Loucy (cell line): ENCODE results near the gene SLC25A42.

Source experiments
- EZH2phosphoT487 ChIP-seq: fragments of 200-600 bp; IDR thresholded peaks from 2 replicates; pipeline ENCODE4 v1.6.1; 2018; ENCODE audit warnings: antibody characterized with exemption, mild to moderate bottlenecking, moderate library complexity, borderline replicate concordance
- TF ChIP-seq, protein P1 (sequence below): fragments of 200-600 bp; sonication (generic); conservative IDR thresholded peaks from 2 replicates; pipeline ENCODE4 v1.5.1; 2014; ENCODE audit warnings: mild to moderate bottlenecking, antibody characterized with exemption, low read length

DNA sequence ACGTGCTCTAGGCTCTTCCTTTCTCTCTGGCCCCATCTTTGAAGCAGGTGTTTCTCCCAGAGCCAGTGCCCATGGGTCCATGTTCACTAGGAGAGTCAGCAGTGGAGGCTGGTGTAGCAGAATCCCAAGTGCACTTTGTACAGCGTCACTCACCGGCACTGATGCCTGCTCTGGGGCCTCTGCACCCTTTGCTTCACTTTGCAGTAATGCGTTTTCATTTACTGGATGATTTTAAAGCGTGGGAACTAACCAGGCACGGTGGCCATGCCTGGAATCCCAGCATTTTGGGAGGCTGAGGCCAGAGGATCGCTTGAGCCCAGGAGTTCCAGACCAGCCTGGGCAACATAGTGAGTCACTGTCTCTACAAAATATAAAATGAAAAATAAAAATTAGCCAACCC lies 30.7 kb downstream of the SLC25A42 start:
- TF ChIP-seq, protein P1, sequence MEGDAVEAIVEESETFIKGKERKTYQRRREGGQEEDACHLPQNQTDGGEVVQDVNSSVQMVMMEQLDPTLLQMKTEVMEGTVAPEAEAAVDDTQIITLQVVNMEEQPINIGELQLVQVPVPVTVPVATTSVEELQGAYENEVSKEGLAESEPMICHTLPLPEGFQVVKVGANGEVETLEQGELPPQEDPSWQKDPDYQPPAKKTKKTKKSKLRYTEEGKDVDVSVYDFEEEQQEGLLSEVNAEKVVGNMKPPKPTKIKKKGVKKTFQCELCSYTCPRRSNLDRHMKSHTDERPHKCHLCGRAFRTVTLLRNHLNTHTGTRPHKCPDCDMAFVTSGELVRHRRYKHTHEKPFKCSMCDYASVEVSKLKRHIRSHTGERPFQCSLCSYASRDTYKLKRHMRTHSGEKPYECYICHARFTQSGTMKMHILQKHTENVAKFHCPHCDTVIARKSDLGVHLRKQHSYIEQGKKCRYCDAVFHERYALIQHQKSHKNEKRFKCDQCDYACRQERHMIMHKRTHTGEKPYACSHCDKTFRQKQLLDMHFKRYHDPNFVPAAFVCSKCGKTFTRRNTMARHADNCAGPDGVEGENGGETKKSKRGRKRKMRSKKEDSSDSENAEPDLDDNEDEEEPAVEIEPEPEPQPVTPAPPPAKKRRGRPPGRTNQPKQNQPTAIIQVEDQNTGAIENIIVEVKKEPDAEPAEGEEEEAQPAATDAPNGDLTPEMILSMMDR, result no peak
- TF ChIP-seq EZH2phosphoT487, result no peak
